HG02938 (cell line): ENCODE data around the gene RNF207.
"Not testable (repeated sequence)": the region's sequence is repeated elsewhere in the genome, so short reads cannot be mapped to it uniquely, and the experiment has no call there.

ENCODE experiments used
- ATAC-seq: cut with Tn5 transposase; IDR thresholded peaks from one replicate; pipeline ENCODE4 v1.9.1; 2021; ENCODE audit warnings: mild to moderate bottlenecking, moderate library complexity; ENCODE audit not compliant: unreplicated experiment

Gene RNF207

DNA sequence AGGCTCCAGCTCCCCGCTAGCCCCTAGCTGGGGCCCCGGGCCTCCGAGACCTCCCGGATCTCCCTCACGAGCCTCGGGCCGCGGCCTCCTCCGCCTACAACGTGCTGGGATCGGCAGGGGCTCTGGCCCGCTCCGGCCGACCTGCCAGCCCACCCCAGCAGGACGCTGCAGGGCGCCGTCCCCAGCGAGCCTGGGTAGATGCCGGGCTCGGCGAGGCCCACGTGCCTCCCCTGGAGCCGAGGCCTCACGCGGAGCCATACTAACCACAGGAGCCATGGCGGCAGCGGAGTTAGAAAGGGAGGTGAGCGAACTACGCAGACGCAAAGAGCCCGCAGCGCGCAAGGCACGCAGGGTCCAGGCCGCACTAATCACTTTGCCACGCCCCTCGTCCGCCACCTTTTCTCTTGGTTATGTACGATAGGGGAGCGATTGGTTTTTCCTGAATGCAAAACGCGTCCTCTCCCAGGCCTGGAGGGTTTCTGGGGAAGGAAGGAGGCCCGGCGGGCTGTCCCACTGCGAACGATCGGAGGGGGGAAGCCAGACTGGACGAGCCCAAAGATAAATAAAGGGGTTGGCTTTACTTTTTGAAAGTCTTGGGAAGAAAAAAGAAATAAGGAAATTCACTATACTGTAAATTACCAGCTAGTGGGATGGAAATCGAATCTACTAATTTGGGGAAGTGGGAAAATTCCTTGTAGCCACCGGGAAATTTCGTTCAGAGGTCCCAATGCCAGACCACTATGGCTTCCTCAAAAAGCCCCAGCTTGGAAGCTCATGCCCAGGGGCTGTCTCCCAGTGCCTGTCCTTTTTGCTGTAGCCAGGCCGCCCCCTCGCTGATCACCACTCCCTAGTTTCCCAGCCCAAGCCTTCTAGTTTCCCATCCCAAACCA is 6.4 kb upstream of the RNF207 start, which contains the start of gene RPL22:
TSS of gene RPL22 (minus strand) at position 298 of the 890 bp plus-strand sequence. CDS start at position 276, 22 bp downstream.
- ATAC-seq = peak; percentile 91

DNA sequence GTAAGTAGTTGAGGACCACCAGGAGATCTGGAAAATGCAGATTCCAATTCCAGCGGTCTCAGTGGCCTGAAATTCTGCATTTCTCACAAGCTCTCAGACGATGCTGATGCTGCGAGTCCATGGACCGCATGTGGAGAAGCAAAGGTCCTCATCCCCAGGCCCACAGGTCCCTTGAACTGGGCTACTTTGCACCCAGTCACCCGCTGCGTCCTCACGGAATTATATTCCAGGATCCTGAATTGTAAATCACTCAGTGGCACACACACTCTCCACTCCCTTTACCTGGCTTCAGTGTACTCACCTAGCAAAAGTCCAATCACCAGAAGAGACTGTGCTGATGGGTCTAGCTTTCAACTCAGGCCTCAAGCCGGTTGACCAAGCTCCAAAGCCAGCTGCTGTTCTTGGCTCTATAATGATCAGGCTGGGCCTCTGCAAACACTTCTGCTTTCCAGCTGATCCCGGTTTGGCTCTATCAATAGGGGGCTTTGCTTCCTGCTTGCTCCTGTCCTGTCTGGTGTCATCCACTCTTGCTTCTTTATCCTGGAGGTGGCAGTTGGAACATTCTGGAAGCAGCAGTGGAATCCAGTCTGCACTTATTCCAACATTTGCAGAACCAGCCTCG is 5.6 kb upstream of the RNF207 start:
- ATAC-seq = no peak

DNA sequence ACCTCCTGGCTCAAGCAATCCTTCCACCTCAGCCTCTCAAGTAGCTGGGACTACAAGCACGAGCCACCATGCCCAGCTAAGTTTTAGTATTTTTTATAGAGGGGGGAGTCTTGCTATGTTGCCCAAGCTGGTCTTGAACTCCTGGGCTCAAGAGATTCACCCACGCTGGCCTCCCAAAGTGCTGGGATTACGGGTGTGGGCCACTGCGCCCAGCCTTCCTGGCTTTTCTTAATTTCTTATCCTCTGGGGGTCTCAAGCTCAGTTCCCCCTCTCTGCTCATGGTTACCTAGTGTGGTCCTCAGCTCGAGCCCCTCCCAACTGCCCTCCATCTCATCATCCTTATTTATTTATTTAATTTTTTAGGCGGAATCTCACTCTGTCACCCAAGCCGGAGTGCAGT is 3.7 kb upstream of the RNF207 start:
- ATAC-seq = no peak

DNA sequence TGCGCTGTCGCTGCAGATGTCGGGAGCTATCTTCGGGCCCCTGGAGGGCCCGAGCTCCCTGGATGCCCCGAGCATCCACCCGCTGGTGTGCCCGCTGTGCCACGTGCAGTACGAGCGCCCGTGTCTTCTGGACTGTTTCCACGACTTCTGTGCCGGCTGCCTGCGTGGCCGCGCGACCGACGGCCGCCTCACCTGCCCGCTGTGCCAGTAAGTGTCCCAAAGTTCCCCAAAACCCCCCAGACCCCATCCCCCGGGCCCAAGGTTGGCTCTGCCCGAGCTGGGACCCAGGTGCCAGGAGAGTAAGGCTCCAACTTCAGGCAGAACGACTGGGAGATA is 569 bp downstream of the RNF207 start:
- ATAC-seq = no peak

DNA sequence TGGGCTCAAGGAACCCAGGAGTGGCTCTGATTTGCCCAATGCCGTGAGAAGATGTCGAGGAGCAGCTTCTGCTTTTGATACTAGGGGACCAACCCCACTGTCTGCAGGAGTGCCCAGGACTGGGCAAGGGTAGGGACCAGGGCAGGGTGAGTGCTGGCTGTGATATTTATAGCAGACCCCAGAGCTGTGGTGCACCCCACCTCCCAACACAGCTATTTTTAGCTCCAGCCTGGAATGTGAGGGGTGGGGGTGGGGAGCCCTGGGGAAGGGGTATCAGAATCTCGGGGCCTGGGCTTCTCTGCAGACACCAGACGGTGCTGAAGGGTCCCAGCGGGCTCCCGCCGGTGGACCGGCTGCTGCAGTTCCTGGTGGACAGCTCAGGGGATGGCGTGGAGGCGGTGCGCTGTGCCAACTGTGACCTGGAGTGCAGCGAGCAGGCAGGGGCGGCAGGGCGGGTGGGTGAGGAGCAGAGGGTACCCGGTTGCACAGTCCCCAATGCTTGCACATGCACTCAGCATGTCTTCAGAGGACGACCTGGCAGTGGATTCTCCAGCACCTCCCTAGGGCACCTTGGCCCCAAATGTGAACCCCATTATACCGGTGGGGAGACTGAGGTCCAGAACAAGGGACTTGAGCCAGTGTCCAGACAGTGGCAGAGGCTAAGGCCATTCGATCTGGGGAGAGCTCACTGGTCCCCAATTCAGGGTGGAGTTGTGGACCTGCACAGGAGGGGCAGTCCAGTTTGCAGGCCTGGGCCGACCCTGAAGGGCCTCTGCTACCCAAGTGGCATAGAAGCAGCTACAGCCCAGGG is 1.4 kb downstream of the RNF207 start:
- ATAC-seq = no peak

DNA sequence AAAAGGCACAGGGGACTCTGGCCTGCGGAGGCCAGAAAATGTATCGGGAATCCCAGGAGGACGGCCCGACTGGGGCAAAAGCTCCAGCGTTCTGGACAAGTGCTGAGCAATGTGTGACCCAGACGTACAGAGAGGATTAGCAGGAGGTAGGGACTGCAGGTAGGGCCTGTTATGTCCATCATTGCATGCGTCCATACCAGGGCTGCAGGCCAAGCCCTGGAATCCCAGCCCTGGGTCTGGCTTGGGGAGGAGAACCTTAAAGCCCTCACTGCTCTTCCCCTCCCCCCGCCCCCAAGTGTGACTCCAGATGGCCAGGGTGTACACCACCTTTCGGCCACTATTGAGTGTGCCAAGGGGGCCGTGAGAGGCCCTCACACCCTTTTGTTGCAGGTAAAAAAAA is 2.0 kb downstream of the RNF207 start:
- ATAC-seq = no peak

DNA sequence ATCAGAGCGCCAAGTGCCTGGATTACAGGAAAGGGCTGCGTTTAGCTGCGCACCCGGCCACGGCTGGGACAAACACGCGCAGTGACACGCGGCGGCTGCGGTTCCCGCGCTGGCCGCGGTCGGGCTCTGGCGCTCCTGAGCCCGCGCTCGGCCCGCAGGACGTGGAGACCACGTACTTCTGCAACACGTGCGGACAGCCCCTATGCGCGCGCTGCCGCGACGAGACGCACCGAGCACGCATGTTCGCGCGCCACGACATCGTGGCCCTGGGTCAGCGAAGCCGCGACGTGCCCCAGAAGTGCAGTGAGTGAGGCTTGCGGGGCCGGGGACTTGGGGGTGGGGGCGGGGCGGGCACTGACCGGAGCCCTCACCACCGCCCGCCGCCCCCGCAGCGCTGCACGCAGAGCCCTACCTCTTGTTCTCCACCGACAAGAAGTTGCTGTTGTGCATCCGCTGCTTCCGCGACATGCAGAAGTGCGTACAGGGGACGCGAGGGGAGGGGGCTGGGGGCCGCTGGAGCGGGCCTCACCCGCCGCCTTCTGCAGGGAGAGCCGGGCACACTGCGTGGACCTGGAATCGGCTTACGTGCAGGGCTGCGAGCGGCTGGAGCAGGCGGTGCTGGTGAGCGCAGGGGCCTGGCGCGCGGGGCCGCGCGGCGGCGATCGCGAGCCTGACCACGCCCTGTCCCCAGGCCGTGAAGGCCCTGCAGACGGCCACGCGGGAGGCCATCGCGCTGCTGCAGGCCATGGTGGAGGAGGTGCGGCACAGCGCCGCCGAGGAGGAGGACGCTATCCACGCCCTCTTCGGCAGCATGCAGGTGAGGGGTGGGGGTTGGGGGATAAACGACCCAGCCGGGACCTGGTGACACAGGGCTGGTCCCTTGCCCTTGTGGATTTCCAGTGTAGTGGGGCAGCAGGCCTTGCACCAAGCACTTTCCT is 3.1 kb downstream of the RNF207 start:
- peak; percentile 38 for ATAC-seq

DNA sequence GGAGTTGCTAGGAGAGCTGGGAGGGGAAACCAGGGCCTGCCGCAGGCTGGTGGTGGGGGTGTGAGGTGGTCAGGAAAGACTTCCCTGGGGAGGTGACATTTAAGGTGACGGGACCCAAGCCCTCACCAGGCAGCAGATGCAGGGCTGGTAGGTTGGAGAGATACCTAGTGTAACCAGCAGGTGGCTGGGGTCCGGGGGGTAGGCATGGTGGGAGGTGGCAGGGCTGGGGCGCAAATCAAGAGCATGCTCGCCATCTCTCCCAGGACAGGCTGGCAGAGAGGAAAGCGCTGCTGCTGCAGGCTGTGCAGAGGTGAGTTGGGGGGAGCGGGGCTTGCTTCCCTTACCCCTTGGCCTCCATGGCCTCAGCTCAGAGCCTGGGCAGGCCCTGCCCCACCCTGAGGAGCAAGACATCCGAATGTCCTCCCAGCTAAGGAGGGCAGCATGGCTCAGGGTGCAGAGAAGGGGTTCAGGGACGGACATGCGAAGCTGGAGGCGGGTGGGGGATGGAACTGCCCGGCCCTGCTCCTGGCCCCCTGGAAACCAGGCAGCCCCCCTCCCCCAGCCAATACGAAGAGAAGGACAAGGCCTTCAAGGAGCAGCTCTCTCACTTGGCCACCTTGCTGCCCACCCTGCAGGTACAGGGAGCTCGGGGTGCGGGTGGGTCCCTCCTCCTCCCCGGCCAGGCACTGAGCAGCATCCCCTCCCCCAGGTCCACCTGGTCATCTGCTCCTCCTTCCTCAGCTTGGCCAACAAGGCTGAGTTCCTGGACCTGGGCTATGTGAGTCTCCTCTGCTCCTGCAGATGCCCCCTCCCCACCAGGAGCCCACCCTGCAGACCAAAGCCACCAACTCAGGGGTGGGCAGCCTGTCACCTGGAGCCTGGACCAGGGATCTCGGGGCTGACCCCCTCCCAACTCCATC is 4.0 kb downstream of the RNF207 start:
- ATAC-seq = no peak

DNA sequence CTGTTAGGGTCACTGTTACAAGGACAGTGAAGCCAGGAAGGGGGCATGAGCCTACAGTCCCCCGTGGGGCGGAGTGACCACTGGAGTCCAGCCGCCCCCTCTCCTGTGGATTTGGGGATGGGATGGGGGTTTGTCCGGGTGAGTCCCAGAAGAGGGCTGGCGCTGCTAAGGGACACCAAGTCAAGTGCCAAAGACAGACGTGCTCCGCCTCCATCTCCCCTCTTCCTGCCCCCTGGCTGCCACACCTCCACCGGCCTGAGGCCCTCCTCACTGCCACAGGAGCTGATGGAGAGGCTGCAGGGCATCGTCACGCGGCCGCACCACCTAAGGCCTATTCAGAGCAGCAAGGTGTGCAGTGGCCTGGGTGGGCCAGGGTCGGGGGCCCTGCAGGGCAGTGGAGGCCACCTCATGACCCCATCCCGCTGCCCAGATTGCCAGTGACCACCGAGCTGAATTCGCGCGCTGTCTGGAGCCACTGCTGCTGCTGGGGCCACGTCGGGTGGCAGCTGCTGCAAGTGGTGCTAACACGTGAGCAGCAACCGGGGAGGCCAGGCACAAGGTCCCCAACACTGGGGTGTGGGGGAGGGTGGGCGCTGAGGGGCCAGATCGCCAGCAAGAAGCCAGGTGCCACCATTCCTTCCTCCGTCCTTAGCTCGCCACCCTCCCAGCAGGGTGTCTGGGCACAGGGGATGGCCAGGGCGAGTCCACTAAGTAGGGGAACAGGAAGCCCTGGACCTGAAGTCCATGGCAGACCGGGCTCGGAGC is 4.9 kb downstream of the RNF207 start:
- ATAC-seq = no peak

DNA sequence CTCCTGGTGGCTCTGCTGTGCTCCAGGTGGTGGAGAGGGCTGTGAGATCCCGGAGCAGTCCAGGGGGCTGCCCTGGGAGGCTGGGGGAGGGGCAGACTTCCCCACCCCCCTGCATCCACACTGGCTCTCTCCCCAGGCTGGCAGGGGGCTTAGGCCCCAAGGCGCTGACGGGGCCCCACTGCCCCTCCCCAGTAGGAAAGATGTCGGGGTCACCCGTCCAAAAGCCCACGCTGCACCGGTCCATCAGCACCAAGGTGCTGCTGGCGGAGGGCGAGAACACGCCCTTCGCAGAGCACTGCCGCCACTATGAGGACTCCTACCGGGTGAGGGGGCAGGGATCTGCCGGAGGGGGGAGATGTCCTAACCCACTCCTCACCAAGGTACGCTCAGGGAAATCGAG is 5.8 kb downstream of the RNF207 start:
- ATAC-seq = no peak

DNA sequence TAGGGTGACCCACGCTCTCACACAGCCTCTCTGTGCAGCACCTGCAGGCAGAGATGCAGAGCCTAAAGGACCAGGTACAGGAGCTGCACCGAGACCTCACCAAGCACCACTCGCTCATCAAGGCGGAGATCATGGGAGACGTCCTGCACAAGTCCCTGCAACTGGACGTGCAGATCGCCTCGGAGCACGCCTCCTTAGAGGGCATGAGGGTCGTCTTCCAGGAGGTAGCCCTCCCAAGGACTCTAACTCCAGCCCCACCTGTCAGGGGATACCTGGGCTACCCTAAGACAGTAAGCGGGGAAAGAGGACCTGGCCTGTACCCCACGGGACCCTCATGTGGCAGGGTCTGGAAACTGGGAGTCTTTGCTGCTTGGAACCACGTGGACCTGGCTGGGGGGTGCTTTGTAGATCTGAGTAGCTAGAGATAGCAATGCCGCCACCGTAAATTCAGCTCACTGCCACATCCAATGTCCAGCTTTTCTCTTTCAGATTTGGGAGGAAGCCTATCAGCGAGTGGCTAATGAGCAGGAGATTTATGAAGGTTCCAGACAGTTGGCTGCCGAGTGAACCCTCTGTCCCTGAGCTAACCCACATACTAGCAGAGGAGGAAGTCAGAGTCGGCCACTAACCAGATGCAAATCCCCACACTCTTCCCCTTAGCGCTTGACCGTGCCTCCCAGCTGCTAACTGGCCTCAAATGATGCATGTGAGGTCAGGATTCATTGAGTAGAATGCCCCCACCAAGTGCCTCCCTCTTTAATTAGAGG is 6.5 kb downstream of the RNF207 start:
- ATAC-seq = no peak

DNA sequence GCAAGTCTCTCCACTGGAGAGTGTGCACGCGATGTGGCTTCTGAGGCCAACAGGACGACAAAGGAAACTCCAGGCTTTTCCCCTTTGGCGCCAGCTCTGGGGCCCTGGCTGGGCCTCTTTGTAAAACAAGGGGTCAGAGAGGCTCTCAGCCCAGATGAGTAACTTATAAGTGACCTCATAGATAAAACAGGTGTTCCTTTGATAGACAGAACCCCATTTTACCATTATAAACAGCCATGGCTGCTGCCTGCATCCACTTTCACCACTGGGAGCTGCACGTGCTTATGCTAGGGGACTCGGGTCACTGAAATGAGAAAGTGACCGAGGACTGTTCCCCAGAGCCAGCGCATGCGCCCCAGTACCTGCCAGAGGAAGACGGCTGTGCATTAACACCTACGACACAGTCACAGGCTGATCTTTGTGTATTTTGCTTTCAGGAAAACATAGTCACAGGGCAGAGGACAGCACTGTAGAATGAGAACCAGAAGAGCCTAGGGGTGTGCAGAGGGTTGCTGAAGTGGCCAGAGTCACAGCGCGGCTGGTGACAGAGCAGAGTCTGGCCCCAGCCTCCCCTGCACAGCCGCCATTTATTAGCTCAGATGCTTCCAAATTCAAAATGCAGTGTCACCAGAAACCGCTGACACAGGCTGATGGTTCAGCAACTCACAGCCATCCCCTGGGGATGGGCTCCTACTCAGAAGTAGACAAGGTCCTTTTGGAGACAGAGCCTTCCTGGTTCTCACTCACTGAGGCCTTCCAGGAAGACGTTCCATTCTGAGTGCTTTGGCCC is 12.7 kb downstream of the RNF207 start:
- ATAC-seq = no peak

DNA sequence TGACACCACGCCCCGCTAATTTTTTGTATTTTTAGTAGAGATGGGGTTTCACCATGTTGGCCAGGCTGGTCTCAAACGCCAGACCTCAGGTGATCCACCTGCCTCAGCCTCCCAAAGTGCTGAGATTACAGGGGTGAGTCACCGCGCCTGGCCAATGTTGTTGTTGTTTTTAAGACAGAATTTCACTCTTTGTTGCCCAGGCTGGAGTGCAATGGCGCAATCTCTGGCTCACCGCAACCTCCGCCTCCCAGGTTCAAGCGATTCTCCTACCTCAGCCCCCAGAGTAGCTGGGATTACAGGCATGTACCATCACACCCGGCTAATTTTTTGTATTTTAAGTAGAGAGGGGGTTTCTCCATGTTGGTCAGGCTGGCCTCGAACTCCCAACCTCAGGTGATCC is 13.7 kb downstream of the RNF207 start:
- ATAC-seq = not testable (repeated sequence)

DNA sequence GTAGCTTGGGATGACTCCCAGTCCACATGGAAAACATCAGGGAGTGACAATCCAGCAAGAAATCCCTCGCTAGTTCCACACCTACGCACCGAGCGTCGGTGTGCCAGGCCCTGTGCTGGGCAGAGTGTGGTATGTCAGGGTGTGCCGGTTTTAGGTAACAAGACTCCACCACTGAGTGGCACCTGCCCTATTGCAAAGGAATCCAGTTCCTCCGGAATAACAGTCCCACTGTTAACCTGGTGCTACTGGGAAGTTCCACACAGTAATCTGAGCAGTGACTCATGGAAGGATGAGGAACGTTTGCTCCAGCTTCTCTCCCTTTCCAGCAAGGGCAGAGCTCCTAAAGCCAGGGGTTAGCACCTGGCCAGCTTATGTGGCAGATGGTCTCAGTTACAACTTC is 14.3 kb downstream of the RNF207 start:
- no peak for ATAC-seq

DNA sequence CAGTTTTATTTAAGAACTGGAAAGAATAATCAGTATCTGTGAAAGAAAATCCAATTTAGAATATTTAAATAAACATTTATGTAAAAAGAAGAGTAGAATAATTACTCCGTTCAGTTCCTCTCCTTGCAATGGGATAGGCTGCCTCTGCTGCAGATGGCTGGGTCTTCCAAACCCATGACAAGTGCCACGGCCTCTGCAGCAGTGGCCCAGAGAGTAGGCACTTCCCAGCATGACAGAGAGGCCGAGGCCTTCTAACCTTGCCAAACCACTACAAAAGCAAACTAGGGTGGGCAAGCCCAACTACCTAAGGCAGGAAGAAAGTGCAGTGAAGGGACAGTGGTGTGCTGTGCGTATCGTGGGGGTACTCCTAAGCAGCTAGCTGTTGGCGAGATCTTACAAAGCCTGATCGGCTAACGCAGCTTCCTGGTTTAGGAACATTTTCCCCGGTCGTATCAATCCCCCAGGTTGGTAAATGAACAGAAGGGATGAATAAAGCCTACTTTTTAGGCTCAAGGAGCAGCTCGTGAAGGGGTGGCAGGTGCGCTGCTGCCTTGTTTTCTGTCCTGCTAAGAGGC is 15.4 kb downstream of the RNF207 start:
- ATAC-seq = no peak

DNA sequence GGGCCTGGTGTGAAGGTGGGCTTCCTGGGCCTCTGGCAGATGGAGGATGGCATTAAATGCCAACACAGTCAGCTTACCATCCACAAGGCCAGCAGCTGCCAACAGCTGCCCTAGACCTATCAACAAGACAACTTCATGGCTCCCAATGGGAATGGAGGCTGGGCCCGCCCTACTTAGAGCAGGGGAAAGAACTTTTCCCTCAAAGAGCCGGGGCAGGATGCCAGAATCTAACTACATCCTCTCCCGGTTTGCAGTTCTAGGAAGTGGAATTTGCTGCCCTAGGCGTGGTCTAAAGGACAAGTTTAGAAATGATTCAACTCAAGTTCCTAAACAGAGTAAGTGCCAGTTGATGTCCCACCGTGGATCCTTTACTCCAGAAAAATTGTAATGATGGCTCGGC is 16.7 kb downstream of the RNF207 start:
- no peak for ATAC-seq

DNA sequence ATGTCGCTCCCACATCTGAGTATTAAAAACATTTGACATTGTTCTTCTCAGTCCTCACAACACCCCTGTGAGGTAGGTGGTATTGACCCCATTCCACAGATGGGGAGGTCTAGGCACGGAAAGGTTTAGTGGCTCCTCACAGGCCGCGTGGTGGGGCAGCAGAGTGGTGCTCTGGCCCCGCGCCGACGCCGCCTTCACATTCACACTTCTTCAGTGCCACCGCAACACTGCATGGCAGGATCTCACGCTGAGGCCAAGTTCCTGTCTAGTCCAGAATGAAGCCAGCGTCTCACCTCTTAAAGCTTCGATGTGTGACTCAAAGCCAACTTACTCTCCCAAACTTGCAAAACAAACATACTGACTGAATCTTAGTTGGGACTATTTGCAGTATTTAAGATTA is 17.7 kb downstream of the RNF207 start:
- no peak for ATAC-seq
